PFSK-1 (cell line): ENCODE results near the gene HACE1.

Experiments
- FOXP2 ChIP-seq: optimal IDR thresholded peaks from 2 replicates; pipeline ENCODE3; 2011; ENCODE audit warnings: borderline replicate concordance, control low read depth, inconsistent platforms; ENCODE audit not compliant: insufficient read depth; ENCODE audit errors: extremely low read length, extremely low read depth
- POLR2AphosphoS5 ChIP-seq: IDR thresholded peaks from 2 replicates; pipeline ENCODE4 v1.6.1; 2012; ENCODE audit warnings: low read depth, mild to moderate bottlenecking, control low read depth, low read length, moderate library complexity
- SIN3A ChIP-seq: IDR thresholded peaks from 2 replicates; pipeline ENCODE4 v1.6.1; 2012; ENCODE audit warnings: mild to moderate bottlenecking, low read length, moderate library complexity, borderline replicate concordance; ENCODE audit not compliant: insufficient read depth
- TAF1 ChIP-seq: IDR thresholded peaks from 2 replicates; pipeline ENCODE4 v1.6.1; 2012; ENCODE audit warnings: low read length, control low read depth, borderline replicate concordance; ENCODE audit not compliant: insufficient read depth
- TF ChIP-seq, protein P1 (sequence below), 2 experiments: IDR thresholded peaks; 2 replicates each; pipeline versions ENCODE4 v1.6.1 to v1.8.0; 2011 to 2012; ENCODE audit warnings: low read depth in 2 of 2, low read length in 2 of 2, control low read depth in 1 of 2, inconsistent platforms in 1 of 2, mild to moderate bottlenecking in 1 of 2, moderate library complexity in 1 of 2; ENCODE audit not compliant: insufficient read depth in 1 of 2

HACE1 gene

GRCh38 chr6:104684911-104685415 is 174.8 kb downstream of the HACE1 start:
- TF ChIP-seq FOXP2 = no peak
- no peak for TF ChIP-seq SIN3A
- TF ChIP-seq TAF1 = no peak

DNA sequence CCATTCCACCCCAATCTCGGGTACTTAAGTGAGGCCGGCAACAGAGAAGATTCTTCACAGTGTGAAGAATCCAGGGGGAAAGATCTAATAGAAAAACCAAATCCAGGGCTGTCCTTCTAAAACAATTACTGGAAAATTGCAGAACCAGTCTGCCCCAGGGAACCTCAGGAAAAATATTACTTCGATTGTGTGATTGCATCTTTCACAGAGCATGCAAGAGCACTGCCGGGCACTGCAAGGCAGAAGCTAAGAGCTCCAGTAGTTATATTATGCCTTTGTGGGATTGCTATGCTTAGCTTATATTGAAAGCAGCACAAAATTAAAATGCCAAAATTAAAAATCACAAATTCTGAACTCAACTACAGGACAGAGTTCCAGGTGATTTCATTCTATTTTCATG is 175.9 kb downstream of the HACE1 start:
- TF ChIP-seq FOXP2 (no peak), SIN3A (no peak), POLR2AphosphoS5 (no peak), TAF1 (no peak)
- TF ChIP-seq, protein P1, sequence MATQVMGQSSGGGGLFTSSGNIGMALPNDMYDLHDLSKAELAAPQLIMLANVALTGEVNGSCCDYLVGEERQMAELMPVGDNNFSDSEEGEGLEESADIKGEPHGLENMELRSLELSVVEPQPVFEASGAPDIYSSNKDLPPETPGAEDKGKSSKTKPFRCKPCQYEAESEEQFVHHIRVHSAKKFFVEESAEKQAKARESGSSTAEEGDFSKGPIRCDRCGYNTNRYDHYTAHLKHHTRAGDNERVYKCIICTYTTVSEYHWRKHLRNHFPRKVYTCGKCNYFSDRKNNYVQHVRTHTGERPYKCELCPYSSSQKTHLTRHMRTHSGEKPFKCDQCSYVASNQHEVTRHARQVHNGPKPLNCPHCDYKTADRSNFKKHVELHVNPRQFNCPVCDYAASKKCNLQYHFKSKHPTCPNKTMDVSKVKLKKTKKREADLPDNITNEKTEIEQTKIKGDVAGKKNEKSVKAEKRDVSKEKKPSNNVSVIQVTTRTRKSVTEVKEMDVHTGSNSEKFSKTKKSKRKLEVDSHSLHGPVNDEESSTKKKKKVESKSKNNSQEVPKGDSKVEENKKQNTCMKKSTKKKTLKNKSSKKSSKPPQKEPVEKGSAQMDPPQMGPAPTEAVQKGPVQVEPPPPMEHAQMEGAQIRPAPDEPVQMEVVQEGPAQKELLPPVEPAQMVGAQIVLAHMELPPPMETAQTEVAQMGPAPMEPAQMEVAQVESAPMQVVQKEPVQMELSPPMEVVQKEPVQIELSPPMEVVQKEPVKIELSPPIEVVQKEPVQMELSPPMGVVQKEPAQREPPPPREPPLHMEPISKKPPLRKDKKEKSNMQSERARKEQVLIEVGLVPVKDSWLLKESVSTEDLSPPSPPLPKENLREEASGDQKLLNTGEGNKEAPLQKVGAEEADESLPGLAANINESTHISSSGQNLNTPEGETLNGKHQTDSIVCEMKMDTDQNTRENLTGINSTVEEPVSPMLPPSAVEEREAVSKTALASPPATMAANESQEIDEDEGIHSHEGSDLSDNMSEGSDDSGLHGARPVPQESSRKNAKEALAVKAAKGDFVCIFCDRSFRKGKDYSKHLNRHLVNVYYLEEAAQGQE (IDR thresholded peaks at IDR 0.05; ENCODE audit: insufficient read depth in 1 of 2, low read depth in 2 of 2, low read length in 2 of 2) = no peak

DNA sequence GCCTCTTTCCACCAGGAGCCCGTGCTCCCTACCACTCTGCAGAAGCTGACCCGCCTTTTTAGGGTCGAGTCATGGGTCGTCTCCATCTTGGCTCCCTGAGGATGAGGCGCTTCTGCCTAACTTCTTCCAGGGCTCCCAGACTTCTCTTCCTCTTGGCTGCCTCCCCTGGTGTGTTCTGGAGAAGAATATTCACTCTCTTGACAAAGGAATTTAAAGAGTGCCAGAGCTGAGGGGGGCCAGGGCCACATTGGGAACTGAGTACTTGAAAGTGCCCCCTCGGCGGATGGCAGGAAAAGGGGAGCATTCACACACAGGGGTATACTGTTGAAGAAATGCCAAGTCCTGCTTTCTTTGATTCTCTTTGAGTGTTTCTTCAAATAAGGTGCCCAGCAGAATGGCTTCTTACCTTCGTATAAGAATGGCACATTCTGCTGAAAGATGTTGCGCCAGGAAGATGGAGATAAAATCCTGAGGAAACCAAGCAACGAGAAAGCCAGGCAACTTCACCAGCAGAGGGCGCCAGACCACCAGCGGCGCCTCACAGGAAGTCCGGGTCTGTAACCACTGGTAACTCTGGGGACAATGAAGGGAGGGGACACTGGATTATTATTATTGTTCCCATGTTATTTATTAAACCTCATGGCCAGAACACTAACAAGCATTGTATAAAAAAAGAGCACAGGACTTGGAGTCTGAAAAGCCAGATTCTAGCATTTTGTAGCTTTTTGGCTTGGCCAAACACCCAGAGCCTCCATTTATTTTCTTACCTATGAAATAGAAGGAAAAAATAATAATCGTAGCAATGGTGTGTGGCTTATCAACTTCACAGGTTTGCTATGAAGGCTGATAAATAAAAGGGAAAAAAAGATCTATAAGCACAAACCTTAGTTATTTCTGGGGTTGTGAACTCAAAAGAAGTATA is 176.7 kb downstream of the HACE1 start:
- no peak for TF ChIP-seq TAF1
- TF ChIP-seq, protein P1 (IDR thresholded peaks at IDR 0.05; ENCODE audit: insufficient read depth in 1 of 2, low read depth in 2 of 2, low read length in 2 of 2) = no peak

GRCh38 chr6:104680539-104680938 is 179.2 kb downstream of the HACE1 start:
- no peak for TF ChIP-seq TAF1
- TF ChIP-seq SIN3A = no peak
- TF ChIP-seq POLR2AphosphoS5 = no peak
- TF ChIP-seq, protein P1 (IDR thresholded peaks at IDR 0.05; ENCODE audit: insufficient read depth in 1 of 2, low read depth in 2 of 2, low read length in 2 of 2) = no peak
- no peak for TF ChIP-seq FOXP2

DNA sequence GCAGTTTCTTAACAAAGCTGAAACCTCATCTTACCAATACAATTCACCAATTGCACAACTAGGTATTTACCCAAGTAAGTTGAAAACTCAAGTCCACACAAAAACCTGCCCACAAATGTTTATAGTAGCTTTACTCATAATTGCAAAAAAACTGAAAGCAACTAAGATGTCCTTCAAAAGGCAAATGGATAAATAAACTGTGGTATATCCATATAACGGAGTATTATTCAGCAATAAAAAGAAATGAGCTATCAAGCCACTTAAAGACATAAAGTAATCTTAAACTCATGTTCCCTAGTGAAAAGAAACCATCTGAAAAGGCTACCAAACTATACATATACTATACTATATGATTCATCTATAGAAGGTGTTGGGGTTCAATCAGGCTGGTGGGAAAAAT is 179.7 kb downstream of the HACE1 start:
- TF ChIP-seq TAF1 = no peak
- TF ChIP-seq FOXP2 = no peak
- TF ChIP-seq, protein P1 (IDR thresholded peaks at IDR 0.05; ENCODE audit: insufficient read depth in 1 of 2, low read depth in 2 of 2, low read length in 2 of 2) = no peak
- TF ChIP-seq SIN3A = no peak
- TF ChIP-seq POLR2AphosphoS5 = no peak
